Islet of Langerhans (tissue), 1 donor: ENCODE measurements around the gene SERPINE2.
A peak's percentile ranks its signal among the peaks of the same experiment; 100 is the strongest.
"Not testable (repeated sequence)": the region's sequence is repeated elsewhere in the genome, so short reads cannot be mapped to it uniquely, and the experiment has no call there.

Experiments used
- FAIRE-seq: peaks from one replicate; lab custom pipeline; 2011; peaks lifted over from hg19 to GRCh38; lab: Jason Lieb, UNC

SERPINE2 gene

GRCh38 chr2:224011837-224012236 lies 27.2 kb downstream of the SERPINE2 start:
- FAIRE-seq, result no peak

GRCh38 chr2:224009605-224010315 lies 29.3 kb downstream of the SERPINE2 start:
- no peak for FAIRE-seq

GRCh38 chr2:224008702-224009261 lies 30.3 kb downstream of the SERPINE2 start:
- FAIRE-seq, result peak; percentile 97

GRCh38 chr2:224004105-224004695 lies 34.9 kb downstream of the SERPINE2 start:
- no peak for FAIRE-seq

- FAIRE-seq, result not testable (repeated sequence)
Measured at GRCh38 chr2:224000662-224001061, 38.4 kb downstream of the SERPINE2 start.

- no peak for FAIRE-seq
Measured at GRCh38 chr2:223999862-224000261, 39.2 kb downstream of the SERPINE2 start.

- FAIRE-seq, result no peak
Measured at GRCh38 chr2:223998948-223999347, 40.1 kb downstream of the SERPINE2 start.

- no peak for FAIRE-seq
Measured at GRCh38 chr2:223997938-223998337, 41.1 kb downstream of the SERPINE2 start.

- no peak for FAIRE-seq
Measured at GRCh38 chr2:223996391-223996790, 42.7 kb downstream of the SERPINE2 start.

- no peak for FAIRE-seq
Measured at GRCh38 chr2:223995569-223995968, 43.5 kb downstream of the SERPINE2 start.

GRCh38 chr2:223994562-223995162 lies 44.4 kb downstream of the SERPINE2 start:
- FAIRE-seq, result no peak

- FAIRE-seq, result peak; percentile 97
Measured at GRCh38 chr2:223993634-223994232, 45.4 kb downstream of the SERPINE2 start.

GRCh38 chr2:223991611-223992010 lies 47.5 kb downstream of the SERPINE2 start:
- FAIRE-seq, result no peak

GRCh38 chr2:223989856-223990232 lies 49.2 kb downstream of the SERPINE2 start:
- FAIRE-seq, result no peak

- FAIRE-seq, result no peak
Measured at GRCh38 chr2:223989206-223989855, 49.8 kb downstream of the SERPINE2 start.

- FAIRE-seq, result no peak
Measured at GRCh38 chr2:223981241-223981640, 57.8 kb downstream of the SERPINE2 start.

- FAIRE-seq, result no peak
Measured at GRCh38 chr2:223980803-223981202, 58.3 kb downstream of the SERPINE2 start.

GRCh38 chr2:223980397-223980735 lies 58.7 kb downstream of the SERPINE2 start:
- no peak for FAIRE-seq

- FAIRE-seq, result no peak
Measured at GRCh38 chr2:223979730-223980396, 59.2 kb downstream of the SERPINE2 start.

- no peak for FAIRE-seq
Measured at GRCh38 chr2:223978451-223978850, 60.6 kb downstream of the SERPINE2 start.

GRCh38 chr2:223976635-223977226 lies 62.4 kb downstream of the SERPINE2 start:
- FAIRE-seq, result no peak

- FAIRE-seq, result no peak
Measured at GRCh38 chr2:223973606-223974005, 65.5 kb downstream of the SERPINE2 start.
